Measurements from ENCODE around the gene OR5AS1. TPM values are rescaled to one million over a fixed set of nuclear protein-coding genes. Genes with fewer than 3 reads are reported as not detected.
"Not testable (repeated sequence)": the region's sequence is repeated elsewhere in the genome, so short reads cannot be mapped to it uniquely, and the experiment has no call there.

OR5AS1 gene
- total RNA-seq (2014; rRNA removed; shearing (Covaris generic)): not detected in 2 replicates

GRCh38 chr11:56027354-56027753 lies at the start of gene OR5AS1:
TSS of gene OR5AS1 (plus strand) at chr11:56027654. CDS start at chr11:56030419, 2,765 bp downstream.
- DNase-seq (ENCODE audit: low spot score): no peak

DNA sequence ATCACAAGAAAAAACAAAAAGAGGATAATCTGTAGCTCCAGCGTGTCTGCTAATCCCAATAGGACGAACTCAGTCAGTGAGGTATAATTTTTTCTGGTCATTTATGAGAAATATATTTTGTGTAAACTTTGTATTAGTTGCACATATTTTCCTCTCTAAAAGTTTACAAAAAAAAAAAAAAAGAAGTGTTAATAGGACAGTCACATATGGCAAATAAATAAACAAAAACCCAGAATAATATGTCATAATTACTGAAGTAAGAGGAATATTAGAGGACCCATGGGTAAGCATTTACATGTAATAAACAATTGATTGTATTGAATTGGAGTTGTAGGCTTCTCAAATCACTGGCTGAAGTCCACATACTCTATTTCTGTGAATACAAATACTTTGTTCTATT lies 32.9 kb upstream of the OR5AS1 start, which contains the start of gene OR5F1:
TSS of gene OR5F1 (minus strand) at position 101 of the 400 bp plus-strand sequence. CDS start at position 101, 0 bp downstream.
- DNase-seq (ENCODE audit: low spot score): no peak

- no peak for DNase-seq (ENCODE audit: low spot score)
These were observed 16.7 kb upstream of the OR5AS1 start for GRCh38 chr11:56010716-56011115.

GRCh38 chr11:56013805-56014204 lies 13.6 kb upstream of the OR5AS1 start:
- no peak for DNase-seq (ENCODE audit: low spot score)

GRCh38 chr11:56045538-56045937 lies 18.1 kb downstream of the OR5AS1 start:
- DNase-seq (ENCODE audit: low spot score): no peak

DNA sequence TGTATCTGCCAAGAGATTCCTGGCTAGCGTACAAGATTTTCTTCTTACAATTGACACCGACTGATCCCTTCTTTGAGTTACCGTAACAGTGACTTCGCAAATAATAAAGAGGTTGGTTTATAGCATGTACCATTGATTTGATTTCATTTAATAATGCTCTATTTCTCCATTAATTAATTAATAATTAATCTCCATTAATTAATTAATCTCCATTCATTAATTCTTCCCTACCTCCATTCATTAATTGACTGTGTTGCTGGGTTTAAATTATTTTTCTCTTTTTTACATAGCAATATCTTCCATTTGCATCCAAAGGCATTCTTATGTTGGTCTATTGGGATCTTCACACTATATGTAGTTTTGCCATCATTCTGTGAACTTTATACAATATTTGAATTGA lies 21.0 kb downstream of the OR5AS1 start:
- DNase-seq (ENCODE audit: low spot score): no peak

GRCh38 chr11:56049487-56049886 lies 22.0 kb downstream of the OR5AS1 start:
- DNase-seq (ENCODE audit: low spot score): no peak

DNA sequence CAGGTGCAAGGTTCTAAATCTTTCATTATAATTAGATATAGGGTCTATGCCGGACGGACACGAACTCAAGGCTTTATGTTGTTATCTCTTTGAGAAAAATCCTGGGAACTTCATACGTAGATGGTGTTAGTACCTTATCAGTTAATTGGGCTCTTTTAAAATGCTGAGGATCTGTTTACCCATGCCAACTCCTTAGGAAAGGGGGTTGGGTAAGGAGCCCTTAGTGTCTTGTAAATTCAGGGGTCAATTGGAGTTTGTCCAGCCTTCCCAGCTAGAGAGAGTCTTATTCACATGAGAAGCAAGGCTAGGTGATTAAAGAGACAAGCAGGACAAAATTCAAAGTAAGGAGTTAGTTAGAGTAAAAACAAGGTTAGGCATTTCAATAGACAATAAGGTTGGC lies 28.9 kb downstream of the OR5AS1 start:
- not testable (repeated sequence) for DNase-seq (ENCODE audit: low spot score)

- not testable (repeated sequence) for DNase-seq (ENCODE audit: low spot score)
These were observed 30.3 kb downstream of the OR5AS1 start for GRCh38 chr11:56057661-56058237.

DNA sequence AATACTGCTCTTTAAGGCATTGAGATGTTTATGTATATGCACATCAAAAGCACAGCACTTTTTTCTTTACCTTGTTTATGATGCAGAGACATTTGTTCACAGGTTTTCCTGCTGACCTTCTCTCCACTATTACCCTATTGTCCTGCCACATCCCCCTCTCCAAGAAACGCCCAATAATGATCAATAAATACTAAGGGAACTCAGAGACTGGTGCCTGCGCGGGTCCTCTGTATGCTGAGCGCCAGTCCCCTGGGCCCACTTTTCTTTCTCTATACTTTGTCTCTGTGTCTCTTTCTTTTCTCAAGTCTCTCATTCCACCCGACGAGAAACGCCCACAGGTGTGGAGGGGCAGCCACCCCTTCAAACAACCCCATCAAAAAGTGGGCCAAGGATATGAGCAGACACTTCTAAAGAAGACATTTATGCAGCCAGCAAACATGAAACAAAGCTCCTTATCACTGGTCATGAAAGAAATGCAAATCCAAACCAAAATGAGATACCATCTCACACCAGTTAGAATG lies 30.9 kb downstream of the OR5AS1 start:
- DNase-seq (ENCODE audit: low spot score): not testable (repeated sequence)

DNA sequence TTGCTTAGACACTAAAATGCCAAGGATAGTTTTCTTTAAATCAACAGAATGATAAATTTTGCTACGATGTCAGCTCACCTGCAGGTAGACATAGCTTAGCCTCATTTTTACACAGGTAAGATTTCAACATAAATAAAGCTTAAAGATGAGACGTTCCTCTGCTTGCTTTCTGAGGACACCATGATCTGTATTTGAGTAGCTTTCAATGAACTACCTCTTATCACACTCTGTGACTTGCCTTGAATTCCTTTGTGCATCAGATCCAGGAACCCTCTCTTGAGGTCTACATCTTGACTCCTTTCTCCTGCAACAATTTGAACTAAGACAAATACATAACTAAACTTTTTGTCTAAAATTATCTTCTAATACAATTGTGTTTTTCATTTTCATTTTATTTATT lies 39.5 kb downstream of the OR5AS1 start:
- DNase-seq (ENCODE audit: low spot score): no peak

Other genes starting within 250 kb of the OR5AS1 start
- not detected in 2 replicates for gene OR5D14, start 232.1 kb upstream of the OR5AS1 start, total RNA-seq (2014; rRNA removed; shearing (Covaris generic))
- not detected in 2 replicates for gene OR5L1, start 216.3 kb upstream of the OR5AS1 start, total RNA-seq (2014; rRNA removed; shearing (Covaris generic))
- not detected in 2 replicates for gene OR5D18, start 208.0 kb upstream of the OR5AS1 start, total RNA-seq (2014; rRNA removed; shearing (Covaris generic))
- gene OR5L2, start 200.4 kb upstream of the OR5AS1 start, total RNA-seq (2014; rRNA removed; shearing (Covaris generic)): not detected in 2 replicates
- gene OR5D16, start 188.9 kb upstream of the OR5AS1 start, total RNA-seq (2014; rRNA removed; shearing (Covaris generic)): not detected in 2 replicates
- not detected in 2 replicates for gene TRIM51, start 144.4 kb upstream of the OR5AS1 start, total RNA-seq (2014; rRNA removed; shearing (Covaris generic))
- gene OR5W2, start 113.1 kb upstream of the OR5AS1 start, total RNA-seq (2014; rRNA removed; shearing (Covaris generic)): not detected in 2 replicates
- not detected in 2 replicates for gene OR5I1, start 91.3 kb upstream of the OR5AS1 start, total RNA-seq (2014; rRNA removed; shearing (Covaris generic))
- gene OR10AG1, start 57.7 kb upstream of the OR5AS1 start, total RNA-seq (2014; rRNA removed; shearing (Covaris generic)): not detected in 2 replicates
- gene OR5F1, start 33.0 kb upstream of the OR5AS1 start, total RNA-seq (2014; rRNA removed; shearing (Covaris generic)): not detected in 2 replicates
- not detected in 2 replicates for gene OR8I2, start 65.7 kb downstream of the OR5AS1 start, total RNA-seq (2014; rRNA removed; shearing (Covaris generic))
- not detected in 2 replicates for gene OR8H2, start 76.0 kb downstream of the OR5AS1 start, total RNA-seq (2014; rRNA removed; shearing (Covaris generic))
- gene OR8H3, start 94.7 kb downstream of the OR5AS1 start, total RNA-seq (2014; rRNA removed; shearing (Covaris generic)): not detected in 2 replicates
- not detected in 2 replicates for gene OR8J3, start 112.5 kb downstream of the OR5AS1 start, total RNA-seq (2014; rRNA removed; shearing (Covaris generic))
- gene OR8K5, start 132.7 kb downstream of the OR5AS1 start, total RNA-seq (2014; rRNA removed; shearing (Covaris generic)): not detected in 2 replicates
- gene OR5J2, start 149.0 kb downstream of the OR5AS1 start, total RNA-seq (2014; rRNA removed; shearing (Covaris generic)): not detected in 2 replicates
- not detected in 2 replicates for gene OR5T2, start 206.6 kb downstream of the OR5AS1 start, total RNA-seq (2014; rRNA removed; shearing (Covaris generic))
- not detected in 2 replicates for gene OR5T3, start 224.6 kb downstream of the OR5AS1 start, total RNA-seq (2014; rRNA removed; shearing (Covaris generic))
- gene OR5T1, start 246.5 kb downstream of the OR5AS1 start, total RNA-seq (2014; rRNA removed; shearing (Covaris generic)): not detected in 2 replicates